GM18951 (cell line): ENCODE data around the gene SCUBE1.

Source experiments
- POLR2A ChIP-seq: IDR thresholded peaks from 4 replicates; pipeline ENCODE4 v1.6.1; 2011; ENCODE audit warnings: mild to moderate bottlenecking; ENCODE audit not compliant: insufficient read length, insufficient read depth; ENCODE audit errors: extremely low read depth
- in situ Hi-C: fragments of 300-500 bp; cut with MboI; formaldehyde crosslinking; loops from one replicate; pipeline ENCODE4 v1.12.0; 2022; ENCODE audit warnings: low sequenced_read_pairs, mixed read lengths, inconsistent platforms; ENCODE audit not compliant: unreplicated experiment

The SCUBE1 gene

DNA sequence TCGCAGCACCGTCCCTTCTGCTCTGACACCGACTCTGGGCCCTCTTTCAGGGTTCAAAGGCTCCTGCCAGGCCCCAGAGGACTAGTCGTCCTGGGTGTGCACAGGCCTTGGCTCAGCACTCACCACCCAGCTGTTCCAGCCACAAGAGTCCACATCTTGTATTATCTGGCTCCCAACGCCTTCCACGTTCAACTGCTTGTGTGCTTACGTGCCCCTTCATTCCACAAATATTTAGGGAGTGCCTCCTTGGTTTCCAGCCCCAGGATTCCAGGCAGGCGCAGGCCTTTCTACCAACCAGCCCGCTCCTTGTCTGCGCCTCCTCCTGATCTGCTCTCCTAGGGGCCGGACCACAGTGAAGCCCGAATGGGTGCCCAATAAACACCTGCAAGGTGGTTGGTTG is 70.9 kb downstream of the SCUBE1 start:
- TF ChIP-seq POLR2A, result no peak
- in situ Hi-C loops, result loop anchor here (5.0 kb wide), 1 partner anchor 115 kb away; no protein-coding TSS in a partner anchor

DNA sequence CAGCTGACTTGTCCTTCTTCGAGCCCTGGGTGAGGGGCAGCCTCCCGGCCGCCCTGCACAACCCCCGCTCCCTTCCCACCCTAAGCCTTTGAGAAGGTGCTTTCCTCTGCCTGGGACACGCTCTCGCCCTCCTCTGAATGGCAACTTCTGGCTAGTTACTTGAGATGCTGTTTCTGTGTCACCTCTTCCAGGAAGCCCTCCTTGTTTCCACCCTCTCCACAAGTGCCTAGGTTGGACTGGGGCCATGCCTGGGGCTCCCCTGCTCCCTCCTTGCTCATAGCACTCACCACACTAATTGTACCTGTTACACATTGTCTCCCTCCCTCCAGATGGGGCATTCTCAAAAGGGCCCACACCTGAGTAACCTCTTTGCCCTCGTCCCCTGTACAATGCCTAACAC is 72.2 kb downstream of the SCUBE1 start:
- no peak for TF ChIP-seq POLR2A
- in situ Hi-C loops, result loop anchor here (5.0 kb wide), 1 partner anchor 116 kb away; no protein-coding TSS in a partner anchor

DNA sequence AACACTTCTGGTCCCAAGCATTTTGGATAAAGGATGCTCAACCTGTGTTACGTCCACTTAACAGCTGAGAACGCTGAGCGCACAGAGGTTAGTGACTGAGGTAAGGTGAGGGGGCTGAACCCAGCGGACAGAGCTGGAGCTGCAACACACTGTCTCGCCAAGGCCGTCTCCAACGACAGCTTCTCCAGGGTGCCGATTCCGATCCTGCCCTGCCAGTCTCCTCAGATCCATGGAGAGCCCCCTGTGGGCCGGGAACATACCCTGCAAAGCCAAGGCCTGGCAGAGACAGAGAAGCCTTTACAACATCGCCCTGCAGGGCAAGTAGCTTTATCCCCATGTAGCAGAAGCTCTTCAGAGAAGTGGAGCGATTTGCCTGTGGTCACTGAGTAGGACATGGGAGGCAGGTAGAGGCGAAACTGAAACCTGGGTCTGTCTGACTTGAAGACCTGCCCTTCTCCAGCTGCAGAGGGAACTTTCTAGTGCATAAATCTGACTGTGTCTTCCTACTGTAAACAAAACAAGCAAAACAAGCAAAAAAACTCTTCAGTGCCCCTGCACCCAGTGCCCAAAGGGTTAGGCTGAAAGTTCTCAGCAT is 72.8 kb downstream of the SCUBE1 start:
- TF ChIP-seq POLR2A, result no peak
- in situ Hi-C loops, result loop anchor here (5.0 kb wide), 1 partner anchor 117 kb away; no protein-coding TSS in a partner anchor

DNA sequence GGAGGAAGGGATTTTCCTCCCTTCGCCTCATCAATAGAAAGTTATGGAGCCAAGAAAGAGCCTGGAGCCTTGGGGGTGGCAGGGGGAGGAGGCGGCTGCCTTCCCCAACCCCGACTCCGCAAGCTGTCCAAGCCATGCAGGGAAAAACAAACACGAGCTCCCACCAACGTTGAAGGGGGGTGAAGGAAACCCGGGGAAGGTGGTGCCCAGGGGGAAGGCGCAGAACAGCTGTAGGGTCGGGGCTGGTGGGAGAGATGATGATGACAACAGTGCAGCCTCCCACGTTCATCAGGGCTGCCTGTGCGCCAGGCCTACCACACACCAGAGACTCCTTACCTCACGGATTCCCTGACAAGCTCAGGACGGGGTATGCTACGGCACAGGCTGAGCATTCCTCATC is 73.5 kb downstream of the SCUBE1 start:
- TF ChIP-seq POLR2A, result no peak
- in situ Hi-C loops, result loop anchor here (5.0 kb wide), 1 partner anchor 118 kb away; no protein-coding TSS in a partner anchor

DNA sequence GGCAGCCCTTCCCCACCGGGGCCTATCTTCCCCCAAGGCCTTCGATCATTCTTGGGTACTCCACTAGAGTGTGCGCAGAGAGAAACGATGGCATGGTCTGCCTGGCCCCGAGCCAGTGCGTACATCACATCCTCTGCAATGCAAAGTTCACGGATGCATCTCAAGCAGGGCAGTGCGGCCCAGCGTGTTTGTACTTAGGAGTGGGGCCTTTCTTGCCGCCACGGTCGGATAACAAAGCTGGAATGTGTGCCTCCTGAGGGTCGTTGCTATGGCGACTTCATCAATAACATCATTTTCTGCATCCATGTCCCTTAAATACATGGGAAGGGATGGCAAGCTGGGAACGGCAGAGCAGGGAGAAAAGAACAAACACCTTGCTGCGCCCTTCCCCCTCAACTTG is 73.9 kb downstream of the SCUBE1 start:
- in situ Hi-C loops, result no loop called here
- TF ChIP-seq POLR2A, result no peak

DNA sequence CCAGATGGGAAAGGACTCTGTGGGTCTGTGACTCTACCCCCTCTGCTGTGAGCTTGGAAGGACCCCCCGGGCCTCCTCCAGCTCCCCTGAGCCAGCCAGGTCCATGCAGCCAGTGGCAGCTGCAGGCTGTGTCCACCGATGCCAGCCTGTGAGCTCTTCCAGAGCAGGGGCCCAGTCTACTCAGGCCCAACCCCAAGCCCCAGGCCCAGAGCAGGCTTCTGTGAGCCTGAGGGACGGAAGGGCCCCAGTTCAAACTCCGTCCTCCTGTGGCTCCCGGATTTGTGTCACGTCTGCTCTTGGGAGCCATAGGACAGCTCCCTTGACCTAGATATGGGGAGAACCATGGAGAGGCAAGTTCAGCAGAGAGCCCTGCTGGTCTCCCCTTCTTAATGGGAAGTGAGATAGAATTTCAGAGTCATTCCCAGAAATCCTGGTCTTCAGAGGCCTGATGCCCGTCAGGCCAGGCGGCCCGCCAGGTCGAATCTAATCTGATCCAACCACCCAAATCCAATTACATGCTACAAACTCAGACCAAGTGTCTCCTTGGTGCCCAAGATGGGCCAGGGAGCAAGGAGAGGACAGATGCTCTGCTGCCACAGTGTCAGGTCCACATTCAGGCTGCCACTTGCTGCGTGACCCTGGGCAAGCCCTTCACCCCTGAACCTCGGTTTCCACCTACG is 75.1 kb downstream of the SCUBE1 start:
- in situ Hi-C loops, result no loop called here

DNA sequence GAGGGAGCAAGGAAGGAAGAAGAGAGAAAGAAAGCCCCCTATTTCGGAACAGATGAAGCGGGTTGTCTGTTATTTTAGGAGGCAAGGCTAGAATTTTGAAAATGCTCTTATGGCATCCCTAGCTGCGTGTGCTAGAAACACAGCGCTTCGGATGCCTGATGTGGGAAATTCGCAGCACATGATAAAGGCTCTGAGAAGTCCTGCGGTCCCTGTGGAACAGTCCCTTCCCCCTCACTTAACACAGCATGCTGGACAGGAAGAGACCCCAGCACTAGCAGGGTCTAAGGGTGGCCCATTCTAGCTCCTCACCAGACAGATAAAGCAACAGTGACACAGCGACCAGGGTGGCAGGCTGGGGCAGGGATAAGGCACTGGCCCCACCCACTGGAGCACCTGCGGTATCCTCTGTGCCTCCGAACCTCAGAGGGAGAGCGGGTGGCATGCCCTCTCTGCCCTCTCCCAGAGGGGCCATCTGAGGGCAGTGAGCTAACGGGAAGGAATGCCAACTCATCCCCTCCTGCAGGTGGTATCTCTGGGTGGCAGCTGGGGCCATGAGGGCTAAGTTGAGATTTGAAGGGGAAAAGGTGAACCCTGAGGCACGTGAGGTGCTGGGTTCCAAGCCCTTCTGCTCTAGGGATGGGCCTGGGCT is 75.7 kb downstream of the SCUBE1 start:
- TF ChIP-seq POLR2A, result no peak
- in situ Hi-C loops, result no loop called here

More for the DNA sequence above, 75.1 kb downstream of the SCUBE1 start:
- no peak for TF ChIP-seq POLR2A

DNA sequence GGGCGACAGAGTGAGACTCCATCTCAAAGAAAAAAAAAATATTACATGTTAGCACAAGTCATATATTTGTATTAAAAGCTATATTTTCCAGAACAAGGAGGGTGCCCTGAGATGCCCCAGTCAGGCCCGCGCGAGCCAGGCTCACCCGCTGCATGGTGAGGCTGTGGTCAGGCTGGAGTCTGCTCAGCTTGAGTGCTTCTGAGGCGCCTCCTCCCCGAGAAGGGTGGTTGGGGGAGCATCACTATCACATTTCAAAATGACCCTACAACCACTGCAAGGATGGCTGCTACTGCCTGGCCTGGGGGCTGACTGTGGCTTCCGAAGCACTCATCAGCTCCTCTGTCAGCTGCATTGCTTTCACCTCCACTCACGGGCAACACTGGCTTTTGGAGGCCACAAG is 77.1 kb downstream of the SCUBE1 start:
- in situ Hi-C loops, result no loop called here
- no peak for TF ChIP-seq POLR2A

DNA sequence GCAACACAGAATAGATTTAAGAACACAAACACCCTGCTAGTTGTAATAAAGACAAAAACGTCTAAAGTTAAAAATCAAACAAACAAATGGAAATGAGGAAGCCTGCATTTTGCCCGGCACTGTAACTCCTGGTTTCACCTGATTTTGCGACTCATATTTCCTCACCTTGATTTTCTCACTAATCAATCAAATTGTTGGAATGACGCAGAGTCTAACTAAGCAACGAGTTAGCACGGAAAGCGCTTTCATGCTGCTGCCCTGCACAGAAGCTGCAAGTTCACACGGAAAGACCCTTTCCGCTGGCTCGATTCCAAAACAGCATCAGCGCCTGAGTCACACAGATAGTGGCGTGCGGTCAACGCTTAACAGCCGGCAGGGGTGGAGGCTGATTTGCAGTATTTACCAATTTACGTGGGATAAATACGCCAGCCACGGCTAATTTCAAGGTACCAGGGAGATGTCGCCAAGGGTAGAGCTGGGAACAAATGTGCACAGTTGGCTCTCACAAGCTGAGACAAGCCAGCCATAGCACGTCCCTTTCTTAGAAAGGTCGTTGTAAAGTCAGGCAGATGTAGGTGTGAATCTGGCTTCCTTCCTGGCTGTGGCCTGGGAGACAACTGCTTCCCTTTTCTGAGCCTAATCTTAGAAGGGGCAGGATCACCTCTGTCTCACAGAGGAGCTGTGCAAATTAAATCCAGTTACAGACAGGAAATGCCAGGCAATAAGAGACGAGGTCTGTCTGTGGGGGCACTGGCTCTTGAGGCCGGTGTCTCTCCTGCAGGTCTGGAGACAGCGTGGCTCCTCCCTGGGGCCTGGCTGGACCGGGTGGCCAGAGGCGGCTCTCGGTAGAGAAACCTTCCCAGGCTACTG is 79.3 kb downstream of the SCUBE1 start:
- TF ChIP-seq POLR2A, result no peak
- in situ Hi-C loops, result no loop called here

DNA sequence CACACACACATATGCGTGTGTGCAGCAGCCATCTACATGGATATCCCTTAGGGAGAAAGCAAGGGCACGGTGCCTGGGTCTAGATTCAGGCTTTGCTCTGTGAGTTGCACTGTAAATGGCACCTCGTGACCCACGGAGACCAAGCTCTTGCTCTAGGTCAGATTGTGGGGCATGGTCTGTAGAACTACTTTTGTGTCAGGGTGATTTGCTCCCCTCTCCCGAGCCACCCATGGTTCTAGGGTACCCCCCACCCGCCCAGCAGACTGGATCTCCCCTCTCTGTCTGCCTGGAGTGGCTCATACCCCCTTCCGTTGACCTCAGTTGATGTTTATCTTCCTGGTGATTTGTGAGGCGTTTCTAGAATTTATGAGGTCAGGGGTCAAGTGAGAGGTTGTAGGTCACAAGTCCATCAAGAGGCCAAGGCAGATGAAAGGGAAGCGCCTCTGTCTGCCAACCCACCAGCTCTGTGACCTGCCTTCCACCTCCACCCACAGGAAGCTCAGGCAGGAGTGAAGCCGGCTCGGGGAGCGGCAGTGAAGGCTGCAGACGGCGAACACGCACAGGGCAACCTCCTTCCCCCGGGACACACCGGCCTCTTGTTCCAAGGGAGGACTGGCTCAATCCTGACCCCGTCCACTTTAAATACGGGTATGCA is 80.1 kb downstream of the SCUBE1 start:
- TF ChIP-seq POLR2A, result no peak

DNA sequence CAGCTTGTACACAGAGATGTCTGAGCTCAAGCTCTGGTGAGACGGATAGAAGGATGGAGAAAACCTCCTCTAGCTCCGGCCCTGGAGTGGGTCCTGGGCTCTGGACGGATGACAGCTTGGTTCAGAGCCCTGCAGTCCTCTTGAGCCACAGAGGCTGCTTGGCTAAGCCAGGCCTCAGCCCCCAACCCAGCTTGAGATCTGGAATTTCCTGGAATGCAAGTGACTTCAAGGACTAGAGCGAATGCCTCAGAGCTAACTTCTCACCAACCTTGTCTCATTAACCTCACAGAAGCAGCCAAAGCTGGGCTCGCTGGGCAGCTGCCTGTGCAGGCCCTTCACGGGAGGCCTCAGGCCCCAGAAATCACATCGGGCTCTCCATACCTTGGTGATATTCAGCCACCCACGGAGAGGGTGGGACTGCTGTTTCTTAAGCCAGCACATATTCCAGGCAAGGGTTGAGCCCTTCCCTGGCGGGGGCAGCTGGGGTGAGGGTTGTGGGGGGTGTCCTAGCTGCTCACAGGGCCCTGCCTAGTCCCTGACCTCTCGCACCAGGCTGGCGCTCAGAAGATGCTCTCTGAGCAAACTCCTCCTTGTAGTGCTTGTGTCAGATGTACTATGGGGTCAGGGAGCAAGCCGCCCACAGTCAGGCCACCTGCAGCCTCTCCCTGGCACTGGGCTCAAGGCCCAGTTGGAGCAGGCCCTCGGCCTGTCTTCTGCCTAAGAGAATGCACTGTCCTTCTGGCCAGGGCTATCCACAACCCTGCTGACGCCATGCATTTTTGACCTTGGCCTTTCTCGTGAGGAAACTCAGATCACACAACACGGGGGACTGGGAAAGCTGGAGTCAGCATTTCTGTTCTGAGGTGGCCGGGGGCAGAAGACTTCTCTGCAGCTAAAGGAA is 82.6 kb downstream of the SCUBE1 start:
- TF ChIP-seq POLR2A, result no peak
- in situ Hi-C loops, result no loop called here

More for the DNA sequence above, 80.1 kb downstream of the SCUBE1 start:
- in situ Hi-C loops, result no loop called here

DNA sequence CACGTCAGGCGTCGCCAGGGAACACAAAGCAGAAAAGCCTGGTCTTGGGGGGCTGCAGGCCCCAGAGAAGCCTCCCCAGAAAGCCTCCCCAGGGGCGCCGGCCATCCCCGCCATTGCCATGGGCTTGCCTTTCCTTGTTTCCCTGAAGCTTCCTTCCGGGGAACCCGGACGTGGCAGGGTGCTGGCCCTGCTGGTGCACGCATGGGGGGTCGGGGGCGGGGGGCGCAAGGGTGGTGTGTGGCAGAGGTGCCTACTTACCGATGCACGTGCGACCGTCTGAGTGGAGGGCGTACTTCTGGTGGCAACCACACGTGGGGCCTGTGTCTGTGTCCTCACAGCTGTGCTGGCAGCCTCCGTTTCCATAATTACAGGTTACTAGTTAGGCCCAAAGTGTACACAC is 85.2 kb downstream of the SCUBE1 start:
- in situ Hi-C loops, result no loop called here
- TF ChIP-seq POLR2A, result no peak

DNA sequence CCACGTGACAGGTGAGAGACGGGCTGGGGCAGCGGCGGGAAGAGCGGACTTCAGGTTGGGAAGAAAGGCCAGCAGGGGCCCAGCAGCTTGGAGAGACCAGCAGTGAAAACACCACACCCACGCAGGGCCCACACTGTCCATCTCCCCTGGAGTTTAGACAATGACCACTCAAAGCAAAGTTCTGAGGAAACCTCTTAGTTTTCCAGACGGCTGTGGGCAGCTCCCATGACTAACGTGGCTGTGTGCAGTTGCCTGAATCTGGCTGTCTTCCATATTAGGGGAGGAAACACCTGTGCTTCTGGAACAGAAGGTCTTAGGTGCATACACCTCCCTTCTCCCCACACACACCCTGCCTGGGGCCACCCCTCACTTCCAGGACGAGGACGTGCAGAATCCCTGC is 85.6 kb downstream of the SCUBE1 start:
- in situ Hi-C loops, result no loop called here
- no peak for TF ChIP-seq POLR2A
